PC-3 (cell line): ENCODE results near the gene ABCC12. TPM values are rescaled to one million over a fixed set of nuclear protein-coding genes. Genes with fewer than 3 reads are reported as not detected.

ENCODE experiments used
- ATAC-seq: fragments of 200-7000 bp; cut with Tn5 transposase; 2 replicates; pipeline ENCODE4 v1.9.1; 2020; ENCODE audit warnings: mild to moderate bottlenecking, moderate library complexity
- BruUV-seq: library from RNA; stranded (reverse); fragments of 400-500 nt; replicated peaks from 2 replicates; lab custom pipeline; 2021; lab: Mats Ljungman, UMichigan
- CTCF ChIA-PET: fragments of 300-600 bp; sonication (Branson Sonifier 250); formaldehyde crosslinking; loops from one replicate; lab custom pipeline; 2022; ENCODE audit warnings: antibody characterized with exemption; lab: Charles Lee
- POLR2A ChIA-PET: fragments of 300-600 bp; sonication (Branson Sonifier 250); formaldehyde crosslinking; loops from one replicate; lab custom pipeline; 2022; ENCODE audit warnings: antibody characterized with exemption; ENCODE audit not compliant: unreplicated experiment; lab: Charles Lee
- DNase-seq: peaks from one replicate; pipeline ENCODE4 v3.0.0-alpha.2; 2015
- H2AFZ ChIP-seq: fragments of 300-600 bp; sonication (generic); 2 replicates; pipeline ENCODE4 v1.6.0; 2016; ENCODE audit warnings: antibody characterized with exemption, low read length
- H3F3A ChIP-seq: fragments of 300-600 bp; sonication (generic); one replicate; pipeline ENCODE4 v1.6.0; 2017; ENCODE audit warnings: antibody characterized with exemption, low read length, control low read depth, mild to moderate bottlenecking; ENCODE audit not compliant: unreplicated experiment
- H3K27ac ChIP-seq: fragments of 300-600 bp; sonication (generic); 2 replicates; pipeline ENCODE4 v1.5.1; 2016; ENCODE audit warnings: mild to moderate bottlenecking, low read length
- H3K27me3 ChIP-seq: fragments of 300-600 bp; sonication (generic); 2 replicates; pipeline ENCODE4 v1.6.1; 2016; ENCODE audit warnings: low read length, mixed read lengths
- H3K36me3 ChIP-seq: fragments of 300-600 bp; sonication (generic); 2 replicates; pipeline ENCODE4 v1.6.1; 2016; ENCODE audit warnings: low read depth, mixed run types, low read length, mixed read lengths
- H3K4me1 ChIP-seq: fragments of 300-600 bp; sonication (generic); 2 replicates; pipeline ENCODE4 v1.5.1; 2016; ENCODE audit warnings: low read length; ENCODE audit not compliant: insufficient read depth
- H3K4me2 ChIP-seq: fragments of 300-600 bp; sonication (generic); 2 replicates; pipeline ENCODE4 v1.6.0; 2016; ENCODE audit warnings: low read length
- H3K4me3 ChIP-seq: fragments of 300-600 bp; sonication (generic); 2 replicates; pipeline ENCODE4 v1.5.1; 2016; ENCODE audit warnings: mild to moderate bottlenecking, low read length, mixed read lengths
- H3K79me2 ChIP-seq: fragments of 300-600 bp; sonication (generic); 2 replicates; pipeline ENCODE4 v1.6.1; 2017; ENCODE audit warnings: low read length, mixed read lengths
- H3K9ac ChIP-seq: fragments of 300-600 bp; sonication (generic); 2 replicates; pipeline ENCODE4 v1.6.0; 2016; ENCODE audit warnings: mild to moderate bottlenecking, low read length
- H3K9me2 ChIP-seq: fragments of 300-600 bp; sonication (generic); replicated peaks from 2 replicates; pipeline ENCODE4 v1.6.1; 2016; ENCODE audit warnings: mixed run types, low read length, mixed read lengths
- H3K9me3 ChIP-seq: fragments of 300-600 bp; sonication (generic); 2 replicates; pipeline ENCODE4 v1.6.1; 2016; ENCODE audit warnings: low read length, mixed read lengths
- H4K20me1 ChIP-seq: fragments of 300-600 bp; sonication (generic); 2 replicates; pipeline ENCODE4 v1.6.1; 2016; ENCODE audit warnings: low read length, mixed read lengths
- CTCF ChIP-seq: fragments of 300-600 bp; sonication (generic); conservative IDR thresholded peaks from 2 replicates; pipeline ENCODE4 v1.5.1; 2017; ENCODE audit warnings: antibody characterized with exemption, low read depth, mild to moderate bottlenecking, low read length
- EZH2 ChIP-seq: fragments of 300-600 bp; sonication (generic); IDR thresholded peaks from one replicate; pipeline ENCODE4 v1.6.1; 2017; ENCODE audit warnings: antibody characterized with exemption, mild to moderate bottlenecking, low read length; ENCODE audit not compliant: unreplicated experiment
- EZH2phosphoT487 ChIP-seq: fragments of 300-600 bp; sonication (generic); IDR thresholded peaks from 2 replicates; pipeline ENCODE4 v1.6.1; 2018; ENCODE audit warnings: mild to moderate bottlenecking, antibody characterized with exemption, low read length, borderline replicate concordance
- intact Hi-C: fragments of 100-400 bp; cut with micrococcal nuclease; formaldehyde crosslinking; loops from 2 replicates; pipeline ENCODE4 v1.9.0; 2023
- total RNA-seq: library from RNA; depleted of rRNA; stranded (reverse); fragments of >200 nt; gene quantifications from 2 replicates; pipeline ENCODE4 v1.2.3, GENCODE V29; 2014; rRNA removed

ABCC12 gene
- total RNA-seq, 1 experiment from 2014 or later: not detected

- Histone ChIP-seq H3K9me3 (no peaks in the 10 kb centered on the region), H2AFZ (no peak overlapping the region), H3K9me2 (no peaks in the 10 kb centered on the region), H3F3A (no peaks in the 10 kb centered on the region), H3K36me3 (no peaks in the 10 kb centered on the region), H3K79me2 (no peaks in the 10 kb centered on the region), H3K4me1 (no peaks in the 10 kb centered on the region), H4K20me1 (no peaks in the 10 kb centered on the region), H3K27ac (no peak overlapping the region), H3K4me2 (no peak overlapping the region), H3K9ac (no peak overlapping the region), H3K27me3 (no peaks in the 10 kb centered on the region), H3K4me3 (no peak overlapping the region)
- ChIA-PET POLR2A (no interaction called here), CTCF (no interaction called here)
- ATAC-seq (no peak), DNase-seq (no peak)
- intact Hi-C loops: no loop called here
- no TSS peak for BruUV-seq
- TF ChIP-seq EZH2 (no peak), CTCF (no peak)
Observed at GRCh38 chr16:48109475-48109874, 46.3 kb downstream of the ABCC12 start.

- ATAC-seq (no peak), DNase-seq (no peak)
- intact Hi-C loops: no loop called here
- Histone ChIP-seq H3K27ac (no peak overlapping the region), H4K20me1 (no peaks in the 10 kb centered on the region), H3K4me2 (no peak overlapping the region), H3K9me3 (no peaks in the 10 kb centered on the region), H3K27me3 (no peaks in the 10 kb centered on the region), H3K4me3 (no peak overlapping the region), H3K79me2 (no peaks in the 10 kb centered on the region), H3K4me1 (no peaks in the 10 kb centered on the region), H3F3A (no peaks in the 10 kb centered on the region), H3K9me2 (no peaks in the 10 kb centered on the region), H3K36me3 (no peaks in the 10 kb centered on the region), H2AFZ (no peak overlapping the region), H3K9ac (no peak overlapping the region)
- CTCF ChIA-PET: no interaction called here
- no peak for TF ChIP-seq EZH2
- TF ChIP-seq EZH2phosphoT487: no peak
- no peak for TF ChIP-seq CTCF
- POLR2A ChIA-PET: no interaction called here
- no TSS peak for BruUV-seq
Observed at GRCh38 chr16:48106446-48106845, 49.3 kb downstream of the ABCC12 start.

Other genes with a start within 250 kb of the ABCC12 start
- gene LONP2, start 88.3 kb upstream of the ABCC12 start, total RNA-seq: 32.3 and 41.5 TPM in 2 replicates
- gene ABCC11, start 91.5 kb upstream of the ABCC12 start, total RNA-seq: 0.26 TPM in 1 of 2 replicates, not detected in the other
- 10.9 and 16.2 TPM in 2 replicates for gene SIAH1, start 229.4 kb upstream of the ABCC12 start, total RNA-seq